Hepatocyte (in vitro differentiated cells): ENCODE measurements around the gene MTMR12.

Experiments used
- EZH2 ChIP-seq: fragments of 200-600 bp; sonication (generic); IDR thresholded peaks from 2 replicates; pipeline ENCODE4 v1.6.1; 2016; ENCODE audit warnings: antibody characterized with exemption, mild to moderate bottlenecking, borderline replicate concordance
- TF ChIP-seq, protein P1 (sequence below): fragments of 200-600 bp; sonication (generic); IDR thresholded peaks from 2 replicates; pipeline ENCODE4 v1.5.1; 2016; ENCODE audit warnings: antibody characterized with exemption, mild to moderate bottlenecking; ENCODE audit not compliant: poor library complexity

DNA sequence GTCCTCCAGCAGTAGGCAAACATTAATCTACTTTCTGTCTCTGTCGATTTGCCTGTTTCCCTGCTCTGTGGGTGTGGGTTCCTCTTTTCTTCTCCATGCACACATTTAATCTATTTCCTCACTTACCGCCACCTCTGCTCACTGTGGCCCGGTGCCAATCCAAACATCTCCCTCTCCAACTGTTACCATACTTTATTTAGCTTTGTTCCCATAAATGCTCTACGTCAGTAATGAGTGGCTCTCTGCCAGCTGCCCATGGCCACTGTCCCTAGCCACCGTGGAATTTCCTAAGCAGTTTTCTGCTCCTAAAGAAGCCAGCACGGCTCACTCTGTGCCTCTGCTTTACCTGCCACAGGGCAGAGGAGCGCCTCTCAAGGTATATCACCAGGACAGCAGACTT is 119.1 kb downstream of the MTMR12 start:
- TF ChIP-seq, protein P1, sequence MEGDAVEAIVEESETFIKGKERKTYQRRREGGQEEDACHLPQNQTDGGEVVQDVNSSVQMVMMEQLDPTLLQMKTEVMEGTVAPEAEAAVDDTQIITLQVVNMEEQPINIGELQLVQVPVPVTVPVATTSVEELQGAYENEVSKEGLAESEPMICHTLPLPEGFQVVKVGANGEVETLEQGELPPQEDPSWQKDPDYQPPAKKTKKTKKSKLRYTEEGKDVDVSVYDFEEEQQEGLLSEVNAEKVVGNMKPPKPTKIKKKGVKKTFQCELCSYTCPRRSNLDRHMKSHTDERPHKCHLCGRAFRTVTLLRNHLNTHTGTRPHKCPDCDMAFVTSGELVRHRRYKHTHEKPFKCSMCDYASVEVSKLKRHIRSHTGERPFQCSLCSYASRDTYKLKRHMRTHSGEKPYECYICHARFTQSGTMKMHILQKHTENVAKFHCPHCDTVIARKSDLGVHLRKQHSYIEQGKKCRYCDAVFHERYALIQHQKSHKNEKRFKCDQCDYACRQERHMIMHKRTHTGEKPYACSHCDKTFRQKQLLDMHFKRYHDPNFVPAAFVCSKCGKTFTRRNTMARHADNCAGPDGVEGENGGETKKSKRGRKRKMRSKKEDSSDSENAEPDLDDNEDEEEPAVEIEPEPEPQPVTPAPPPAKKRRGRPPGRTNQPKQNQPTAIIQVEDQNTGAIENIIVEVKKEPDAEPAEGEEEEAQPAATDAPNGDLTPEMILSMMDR: no peak
- TF ChIP-seq EZH2: no peak
